ENCODE results near the gene CRYBB2. TPM values are rescaled to one million over a fixed set of nuclear protein-coding genes. Genes with fewer than 3 reads are reported as not detected.
"Not testable (repeated sequence)": the region's sequence is repeated elsewhere in the genome, so short reads cannot be mapped to it uniquely, and the experiment has no call there.

CRYBB2 gene, protein sequence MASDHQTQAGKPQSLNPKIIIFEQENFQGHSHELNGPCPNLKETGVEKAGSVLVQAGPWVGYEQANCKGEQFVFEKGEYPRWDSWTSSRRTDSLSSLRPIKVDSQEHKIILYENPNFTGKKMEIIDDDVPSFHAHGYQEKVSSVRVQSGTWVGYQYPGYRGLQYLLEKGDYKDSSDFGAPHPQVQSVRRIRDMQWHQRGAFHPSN
- not detected in 2 replicates for total RNA-seq (2014; rRNA removed; shearing (Covaris generic))
- not detected in 2 replicates for polyA plus RNA-seq (2014; cell fraction: nucleus; rRNA removed)

DNA sequence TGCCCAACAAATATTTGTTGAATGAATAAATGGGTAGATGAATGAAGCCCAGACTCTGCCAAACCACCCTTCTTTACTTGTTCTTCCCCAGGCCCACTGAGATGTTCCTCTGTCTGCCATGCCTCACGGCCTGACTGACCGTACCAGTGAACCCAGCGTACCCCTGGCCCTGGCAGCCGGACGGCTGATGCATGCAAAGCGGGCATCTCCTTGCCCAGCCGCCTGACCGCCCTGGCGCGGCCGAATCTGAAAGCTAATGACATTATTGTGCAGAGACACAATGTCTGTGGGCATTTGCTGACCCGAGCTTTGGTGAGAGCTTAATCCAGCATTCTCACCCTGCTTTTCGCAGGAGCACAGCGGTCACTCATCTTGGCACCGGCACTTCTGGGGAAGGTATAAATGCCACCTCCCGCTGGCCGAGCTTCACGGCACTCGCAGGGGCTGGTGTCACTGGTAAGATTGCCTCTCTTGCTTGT lies at the start of gene CRYBB2:
Gene CRYBB2 (plus strand): TSS at position 429 of the 479 bp plus-strand sequence. CDS start 1,791 bp downstream, outside the sequence.
- DNase-seq (ENCODE audit: extremely low read depth, low read depth), result no peak

DNA sequence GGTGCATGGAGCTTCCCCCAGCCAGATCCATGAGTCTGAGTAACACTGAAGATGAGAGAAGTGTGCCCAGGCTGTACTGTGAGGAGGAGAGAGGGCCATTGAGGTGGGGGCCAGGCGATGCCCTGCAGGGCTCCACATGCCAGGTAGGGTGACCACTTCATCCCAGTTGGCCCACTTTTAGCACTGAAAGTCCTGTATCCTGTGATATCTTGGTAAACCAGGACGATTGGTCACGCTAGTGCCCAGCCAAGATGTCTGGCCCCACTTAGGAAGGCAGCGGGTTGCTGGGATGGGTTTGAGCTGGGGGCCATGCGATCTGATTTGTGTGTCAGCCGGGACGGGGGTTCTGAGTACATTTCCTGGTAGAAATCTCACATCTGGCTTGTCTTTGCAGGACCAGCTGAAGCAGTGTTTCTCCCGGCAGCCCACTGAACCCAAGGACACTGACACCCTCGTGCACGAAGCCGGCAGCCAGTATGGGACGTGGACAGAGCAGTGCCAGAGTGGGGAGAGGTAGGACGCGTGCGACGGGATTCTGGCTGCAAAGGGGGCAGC lies 48.9 kb upstream of the CRYBB2 start:
- no peak for DNase-seq (ENCODE audit: extremely low read depth, low read depth)

DNA sequence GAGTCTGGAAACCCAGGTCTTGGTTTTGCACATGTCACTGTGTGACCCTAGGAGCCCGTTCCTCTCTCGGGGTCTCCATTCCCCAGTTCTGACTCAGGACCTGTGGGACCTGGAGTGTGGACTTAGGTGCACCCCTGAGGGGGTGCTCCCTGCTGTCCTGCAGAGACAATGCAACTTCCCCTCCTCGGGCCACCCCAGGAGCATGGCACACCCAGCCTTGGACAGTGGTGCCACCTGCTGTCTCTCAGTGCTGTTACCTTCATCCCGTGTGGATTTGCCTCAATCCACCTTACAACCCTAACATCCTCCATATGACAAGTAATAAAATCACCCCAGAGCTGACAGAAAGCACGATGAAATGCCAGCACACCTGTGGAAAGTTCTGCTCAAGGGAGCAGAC lies 47.3 kb upstream of the CRYBB2 start:
- DNase-seq (ENCODE audit: extremely low read depth, low read depth), result no peak

DNA sequence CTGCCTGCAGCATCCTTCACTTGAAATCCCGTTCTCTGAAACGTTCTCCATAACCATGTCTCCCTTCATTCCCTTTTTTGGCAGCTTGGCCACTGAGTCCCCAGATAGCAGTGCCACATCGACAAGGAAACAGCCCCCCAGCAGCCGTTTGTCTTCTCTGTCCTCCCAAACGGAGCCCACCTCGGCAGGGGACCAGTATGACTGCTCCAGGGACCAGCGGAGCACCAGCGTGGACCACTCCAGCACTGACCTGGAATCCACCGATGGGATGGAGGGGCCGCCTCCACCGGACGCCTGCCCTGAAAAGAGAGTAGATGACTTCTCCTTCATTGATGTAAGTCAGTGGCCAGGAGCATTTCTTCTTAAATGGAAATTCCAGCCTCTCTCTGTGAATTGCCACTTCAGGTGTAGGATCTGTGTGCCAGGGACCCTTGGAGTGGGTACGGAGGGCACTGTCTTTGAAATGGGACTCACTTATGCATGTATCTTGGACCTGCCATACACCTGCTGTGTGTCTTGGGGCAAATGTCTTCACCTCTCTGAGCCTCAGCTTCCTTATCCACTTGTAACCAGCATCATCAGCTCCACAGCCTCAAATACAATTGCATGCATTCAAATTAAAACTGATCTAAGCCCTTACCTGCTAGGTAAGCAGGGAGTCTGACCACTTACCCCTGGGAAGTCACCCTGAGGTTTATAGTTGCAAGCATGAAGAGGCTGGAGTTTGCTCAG lies 45.1 kb upstream of the CRYBB2 start:
- DNase-seq (ENCODE audit: extremely low read depth, low read depth), result no peak

DNA sequence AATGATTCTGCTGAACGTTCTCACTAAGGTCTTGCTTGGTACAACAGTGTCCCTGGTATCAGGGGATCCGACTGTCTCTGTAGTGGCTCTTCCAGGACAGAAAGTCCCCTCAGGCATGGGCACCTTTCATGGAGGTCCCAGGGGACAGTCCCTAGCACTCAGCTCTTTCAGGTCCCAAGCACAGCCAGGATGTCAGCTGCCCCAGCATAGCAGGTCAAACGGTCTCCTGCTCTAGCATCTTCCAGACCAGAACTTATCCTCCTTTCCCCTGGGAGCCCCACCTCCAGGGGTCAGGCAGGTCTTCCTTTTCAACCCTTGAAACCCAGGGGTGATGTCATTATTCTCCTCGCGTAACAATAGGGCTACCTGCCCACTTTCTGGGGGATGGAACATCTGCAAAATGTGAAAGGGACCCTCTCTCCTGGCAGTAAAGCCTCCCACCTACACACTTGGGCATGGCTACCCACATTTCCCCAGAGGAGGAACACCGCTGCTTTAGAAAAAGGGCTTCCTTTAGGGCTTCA lies 44.5 kb upstream of the CRYBB2 start:
- no peak for DNase-seq (ENCODE audit: extremely low read depth, low read depth)

DNA sequence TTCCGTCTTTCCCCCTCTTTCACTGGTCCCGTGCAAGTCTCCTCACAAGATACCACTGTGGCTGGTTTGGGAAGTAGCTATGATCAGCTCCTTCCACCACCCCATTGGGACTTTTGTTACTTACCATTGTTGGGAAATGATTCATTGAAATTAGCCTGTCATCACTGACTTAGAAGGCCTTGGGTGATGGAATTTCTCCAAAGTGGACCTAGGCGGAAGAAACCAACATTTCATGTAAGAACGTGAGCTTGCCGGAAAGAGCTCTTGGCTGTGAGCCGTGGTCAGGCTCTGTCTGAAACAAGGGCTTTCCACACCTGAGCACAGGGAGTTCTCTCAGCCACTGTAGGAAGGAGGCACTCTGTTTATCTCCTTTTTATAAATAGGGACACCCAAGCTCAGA lies 43.3 kb upstream of the CRYBB2 start:
- DNase-seq (ENCODE audit: extremely low read depth, low read depth), result no peak

DNA sequence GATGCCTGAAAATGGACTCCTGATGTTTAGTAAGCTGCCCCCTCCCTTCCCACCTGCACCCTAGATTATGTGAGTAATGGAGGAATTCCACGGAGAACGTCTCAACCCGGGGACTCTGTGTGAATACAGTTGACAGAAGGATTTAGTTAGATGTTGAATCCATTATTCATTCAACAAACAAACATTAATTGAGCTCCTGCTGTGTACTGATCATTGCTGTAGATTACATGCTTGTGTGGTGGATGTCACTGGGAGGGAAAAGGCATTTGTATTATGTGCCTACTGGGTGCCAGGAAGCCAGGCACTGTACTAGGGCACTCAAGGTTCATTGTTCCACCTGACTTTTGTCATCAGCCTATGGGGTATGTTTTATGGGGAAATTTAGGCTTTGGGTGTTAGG lies 42.6 kb upstream of the CRYBB2 start:
- DNase-seq (ENCODE audit: extremely low read depth, low read depth), result no peak

DNA sequence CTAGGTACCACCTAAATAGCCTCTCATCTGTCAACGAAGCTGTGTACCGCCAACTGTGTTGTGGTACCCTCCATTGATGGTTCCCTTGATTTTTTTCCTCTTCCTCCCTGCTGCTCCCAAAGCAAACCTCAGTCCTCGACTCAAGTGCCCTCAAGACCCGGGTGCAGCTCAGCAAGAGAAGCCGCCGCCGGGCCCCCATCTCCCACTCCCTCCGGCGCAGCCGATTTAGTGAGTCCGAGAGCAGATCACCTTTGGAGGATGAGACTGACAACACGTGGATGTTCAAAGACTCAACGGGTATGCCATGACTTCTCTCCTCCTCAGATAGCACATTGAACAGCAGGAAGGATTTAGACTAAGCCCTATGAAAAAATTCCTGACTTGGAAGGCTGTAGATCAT lies 42.2 kb upstream of the CRYBB2 start:
- DNase-seq (ENCODE audit: extremely low read depth, low read depth), result no peak

DNA sequence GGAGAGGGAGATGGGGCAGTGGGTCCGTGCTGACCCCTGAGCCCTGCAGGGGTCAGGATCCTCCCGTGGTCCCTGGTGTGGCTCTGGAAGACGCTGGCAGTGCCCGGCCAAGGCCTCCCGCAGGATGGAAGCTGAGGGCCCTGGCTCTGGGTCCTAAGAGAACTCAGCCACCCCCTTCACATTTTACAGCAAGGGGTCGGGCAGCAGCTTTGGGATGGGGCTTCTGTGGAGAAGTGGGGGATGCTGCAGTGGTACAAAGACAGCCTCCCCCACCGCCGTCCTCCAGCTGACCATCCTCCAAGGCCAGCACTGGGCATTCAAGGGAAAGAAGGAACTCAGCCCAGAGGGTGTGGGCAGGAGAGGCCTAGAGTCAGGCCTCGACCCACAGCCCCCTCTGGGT lies 41.5 kb upstream of the CRYBB2 start:
- DNase-seq (ENCODE audit: extremely low read depth, low read depth), result no peak

DNA sequence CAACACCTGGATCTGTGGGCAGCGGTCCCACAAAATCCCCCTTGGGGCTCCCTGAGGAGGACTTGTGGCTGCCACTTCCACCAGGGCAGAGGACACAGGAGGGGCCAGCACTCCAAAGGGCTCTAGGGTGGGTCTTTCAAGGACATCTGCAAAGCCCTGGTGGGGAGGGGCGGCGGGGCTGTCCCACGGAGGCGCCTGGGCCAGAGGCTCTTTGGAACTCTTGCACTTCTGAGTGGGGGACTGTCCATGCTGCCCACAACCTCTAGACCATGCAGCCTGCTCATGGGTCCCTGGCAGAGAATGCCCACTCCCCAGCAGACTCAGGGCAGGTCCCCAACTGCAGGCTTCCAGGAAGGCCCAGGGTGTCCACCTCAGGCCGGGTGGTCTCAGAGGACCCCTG lies 41.1 kb upstream of the CRYBB2 start:
- not testable (repeated sequence) for DNase-seq (ENCODE audit: extremely low read depth, low read depth)

DNA sequence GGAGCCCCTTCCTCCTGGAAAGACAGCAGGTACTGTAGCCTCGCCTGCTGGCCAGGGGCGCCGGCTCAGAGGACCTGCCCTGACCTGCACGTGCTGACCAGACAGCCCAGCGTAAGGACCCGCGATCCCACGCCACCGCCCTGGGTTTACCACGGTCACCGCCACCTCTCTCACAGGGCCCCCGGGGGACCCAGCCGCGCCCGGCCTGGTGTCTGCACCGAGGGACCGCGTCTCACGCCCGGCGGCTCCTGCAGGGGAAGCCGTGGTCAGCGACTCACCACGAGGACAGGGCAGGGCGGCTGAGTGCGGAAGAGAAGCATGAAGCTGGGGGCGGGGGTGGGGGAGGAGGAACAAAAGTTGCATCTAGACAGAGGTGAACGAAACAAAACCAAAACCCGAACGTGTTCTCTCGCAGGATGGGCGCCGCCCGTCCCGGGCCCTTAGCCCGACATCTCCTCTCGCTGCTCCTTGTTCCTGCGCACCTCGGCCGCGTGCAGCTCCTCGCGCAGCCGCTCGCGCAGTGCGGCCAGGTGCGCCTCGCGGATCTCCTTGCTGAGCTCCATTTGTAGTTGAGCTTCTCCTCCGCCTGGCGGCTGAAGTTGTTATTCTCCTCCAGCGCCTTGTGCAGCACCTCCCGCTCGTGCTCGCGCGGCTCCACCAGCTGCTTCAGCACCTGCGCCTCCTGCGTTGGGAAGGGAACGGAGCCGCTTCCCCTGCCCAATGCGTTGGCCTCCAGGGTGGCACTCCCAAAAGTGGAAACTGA lies 40.4 kb upstream of the CRYBB2 start:
- not testable (repeated sequence) for DNase-seq (ENCODE audit: extremely low read depth, low read depth)

DNA sequence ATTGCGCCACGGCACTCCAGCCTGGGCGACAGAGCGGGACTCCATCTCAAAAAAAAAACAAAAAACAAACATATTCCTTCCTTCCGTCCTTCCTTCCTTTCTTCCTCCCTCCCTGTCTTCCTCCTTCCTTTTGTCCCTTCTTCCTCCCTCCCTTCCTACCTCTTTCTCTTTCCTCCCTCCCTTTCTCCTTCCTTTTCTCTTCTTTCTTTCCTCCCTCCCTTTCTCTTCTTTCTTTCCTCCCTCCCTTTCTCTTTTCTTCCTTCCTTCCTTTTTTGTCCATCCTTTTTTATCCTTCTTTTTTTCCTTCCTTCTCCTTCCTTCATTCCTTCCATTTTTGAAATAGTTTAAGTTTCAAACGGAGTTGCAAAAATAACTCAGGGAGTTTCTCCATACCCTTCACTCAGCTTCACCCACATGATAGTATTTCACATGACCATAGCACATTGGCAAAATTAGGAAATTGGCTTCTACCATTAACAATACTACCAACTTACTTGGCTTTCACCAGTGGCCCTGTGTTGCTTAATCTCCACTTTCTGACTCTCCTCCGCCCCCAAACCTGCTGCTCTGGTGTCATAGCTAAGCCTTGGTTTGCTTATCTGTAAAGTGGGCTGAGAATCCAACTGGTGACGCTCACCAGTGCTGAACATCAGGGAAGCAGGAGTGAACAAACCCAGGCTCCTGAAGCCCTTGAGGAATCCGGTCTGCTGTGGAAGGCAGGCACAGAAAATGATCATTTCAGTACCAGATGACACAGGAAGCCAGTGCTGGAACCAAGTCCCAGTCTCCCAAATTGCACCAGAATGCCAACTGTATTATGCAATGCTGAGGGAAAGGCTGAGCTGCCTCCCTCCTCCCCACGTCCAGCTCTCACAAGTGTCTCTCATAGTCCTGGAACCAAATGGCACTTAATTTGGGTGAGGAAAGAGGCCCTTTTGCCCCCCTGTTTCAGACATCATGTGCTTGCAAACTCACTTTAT lies 37.0 kb upstream of the CRYBB2 start:
- DNase-seq (ENCODE audit: extremely low read depth, low read depth), result no peak

DNA sequence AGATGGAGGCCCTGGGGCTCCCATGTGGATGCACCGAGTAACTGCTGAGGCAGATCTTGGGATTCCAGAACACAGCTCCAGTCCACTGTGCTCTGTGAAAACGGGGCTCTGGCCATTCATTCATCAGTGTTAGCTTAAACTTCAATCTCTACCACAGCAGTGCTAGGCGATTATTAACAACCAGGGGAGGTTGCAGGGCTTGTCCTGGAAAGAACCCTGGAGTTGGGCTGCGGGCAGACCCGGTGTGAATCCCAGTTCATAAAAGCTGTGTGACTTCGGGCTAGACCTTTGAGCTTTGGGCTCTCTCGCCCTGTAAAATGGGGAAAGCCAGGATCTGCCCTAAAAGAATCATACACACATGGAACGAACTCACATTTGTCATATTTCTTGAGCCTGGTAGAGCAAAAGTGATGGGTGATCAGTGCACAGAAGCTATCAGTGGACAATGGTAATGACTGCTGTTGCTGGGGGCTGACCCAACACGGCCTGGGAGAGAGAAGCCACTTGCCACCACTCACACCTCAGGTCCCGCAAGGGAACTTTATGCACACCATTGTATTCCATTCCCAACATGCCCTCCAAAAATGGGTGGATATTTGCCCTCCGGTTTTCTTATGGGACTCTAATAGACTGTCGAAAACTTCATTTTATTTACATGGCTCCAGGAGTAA lies 35.4 kb upstream of the CRYBB2 start:
- no peak for DNase-seq (ENCODE audit: extremely low read depth, low read depth)

DNA sequence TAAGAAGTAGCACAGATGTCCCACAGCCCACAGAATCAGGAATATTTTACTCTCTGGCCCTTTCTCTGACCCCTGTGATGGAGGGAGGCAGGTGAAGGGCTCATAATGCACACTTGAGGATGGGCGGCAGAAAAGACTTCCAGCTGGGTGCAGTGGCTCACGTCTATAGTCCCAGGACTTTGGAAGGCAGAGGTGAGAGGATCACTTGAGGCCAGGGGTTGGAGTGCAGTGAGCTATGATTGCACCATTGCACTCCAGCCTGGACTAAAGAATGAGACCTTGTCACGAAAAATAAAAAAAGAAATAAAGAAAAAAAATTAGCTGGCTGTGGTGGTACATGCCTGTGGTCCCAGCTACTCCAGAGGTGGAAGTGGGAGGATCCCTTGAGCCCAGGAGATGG lies 33.3 kb upstream of the CRYBB2 start:
- no peak for DNase-seq (ENCODE audit: extremely low read depth, low read depth)

DNA sequence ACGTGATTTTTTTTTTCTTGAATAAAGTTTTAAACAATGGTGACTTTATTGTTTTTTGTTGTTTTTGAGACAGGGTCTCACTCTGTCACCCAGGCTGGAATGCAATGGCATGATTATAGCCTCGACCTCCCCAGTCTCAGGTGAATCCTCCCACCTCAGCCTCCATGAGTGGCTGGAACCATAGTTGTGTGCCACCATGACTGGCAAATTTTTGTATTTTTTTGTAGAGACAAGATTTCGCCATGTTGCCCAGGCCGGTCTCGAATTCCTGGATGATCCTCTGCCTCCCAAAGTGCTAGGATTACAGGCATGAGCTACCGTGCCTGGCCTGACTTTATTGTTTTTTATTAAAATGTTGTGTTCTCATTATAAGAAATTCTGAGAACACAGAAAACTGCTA lies 32.0 kb upstream of the CRYBB2 start:
- DNase-seq (ENCODE audit: extremely low read depth, low read depth), result no peak

DNA sequence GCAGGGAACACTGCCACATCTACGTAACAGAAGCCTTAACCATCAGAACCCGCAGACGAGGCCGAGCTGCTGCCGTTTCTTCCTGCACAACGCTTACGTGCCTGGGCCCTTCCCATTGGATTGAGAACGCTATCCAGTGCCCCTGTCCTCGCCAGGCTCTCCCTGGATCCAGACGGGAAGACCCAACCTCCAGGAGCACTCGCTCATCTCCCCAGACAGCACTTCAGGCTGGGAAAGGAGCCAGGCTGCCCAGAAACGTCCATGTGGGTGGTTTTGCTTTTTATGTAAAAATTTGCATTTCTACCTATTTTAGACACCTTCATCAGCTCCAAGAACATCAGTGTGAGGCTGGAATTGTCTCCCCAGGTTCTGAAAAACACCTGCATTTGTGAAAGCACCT lies 27.0 kb upstream of the CRYBB2 start:
- DNase-seq (ENCODE audit: extremely low read depth, low read depth), result no peak

DNA sequence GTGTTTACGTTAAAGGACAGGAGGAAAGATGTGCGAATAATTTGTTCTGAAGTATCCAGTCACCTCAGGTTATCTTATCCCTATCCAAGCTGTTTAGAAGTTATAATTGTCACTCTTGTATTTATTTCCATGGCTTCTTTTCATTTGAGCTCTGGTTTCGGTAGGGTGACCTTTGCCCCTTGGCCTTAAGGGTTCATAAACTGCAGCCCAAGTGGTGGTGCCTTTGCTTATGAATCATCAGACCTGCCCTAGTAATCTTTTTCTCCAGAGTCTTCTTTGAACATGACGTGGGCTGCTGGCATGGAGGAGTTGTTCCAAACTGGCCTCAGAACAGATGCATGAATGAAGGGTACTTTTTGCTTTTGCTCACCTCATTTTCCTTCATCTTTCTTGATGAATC lies 26.3 kb upstream of the CRYBB2 start:
- no peak for DNase-seq (ENCODE audit: extremely low read depth, low read depth)

DNA sequence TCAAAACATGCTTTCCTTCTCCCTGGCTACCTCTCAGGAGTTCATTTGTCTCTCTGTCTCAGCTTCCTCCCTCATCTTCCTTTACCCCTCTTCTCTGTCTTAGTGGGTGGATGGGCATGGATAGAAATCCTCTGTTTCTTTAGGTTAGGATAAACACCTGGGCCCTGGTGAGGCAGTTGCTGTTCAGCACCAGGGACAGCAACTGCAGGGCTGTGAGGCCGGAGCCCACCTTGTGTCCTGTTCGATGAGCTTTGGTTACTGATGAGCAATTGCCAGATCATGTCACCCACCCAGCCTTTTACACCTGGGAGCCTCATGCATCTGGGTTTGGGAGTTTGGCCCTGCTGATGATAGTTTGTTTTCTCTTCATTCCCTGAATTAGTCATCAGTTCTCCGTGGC lies 25.9 kb upstream of the CRYBB2 start:
- no peak for DNase-seq (ENCODE audit: extremely low read depth, low read depth)

DNA sequence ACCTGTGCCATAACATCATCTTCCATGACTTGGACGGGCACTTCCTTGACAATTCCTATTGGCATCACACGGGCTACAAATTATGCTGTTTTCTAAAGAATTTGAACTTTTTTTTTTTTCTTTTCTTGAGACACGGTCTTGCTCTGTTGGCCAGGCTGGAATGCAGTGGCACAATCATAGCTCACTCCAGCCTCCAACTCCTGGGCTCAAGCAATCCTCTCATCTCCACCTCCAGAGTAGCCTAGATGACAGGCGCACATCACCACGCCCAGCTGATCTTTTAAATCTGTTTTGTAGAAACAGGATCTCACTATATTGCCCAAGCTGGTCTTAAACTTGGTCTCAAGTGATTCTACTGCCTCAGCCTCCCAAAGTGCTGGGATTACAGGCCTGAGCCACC lies 23.1 kb upstream of the CRYBB2 start:
- no peak for DNase-seq (ENCODE audit: extremely low read depth, low read depth)

Data from NCI-H460 (cell line).